Transverse colon (tissue), 4 donors: ENCODE measurements around the gene SEC16A. TPM values are rescaled to one million over a fixed set of nuclear protein-coding genes. Genes with fewer than 3 reads are reported as not detected.

Experiments used
- DNase-seq: peaks from one replicate; pipeline ENCODE4 v3.0.0-alpha.2; 2019
- H3K27ac ChIP-seq, 4 donors: fragments of 200-600 bp; sonication (generic); 2 replicates each; pipeline ENCODE4 v1.5.1; 2016 to 2018; ENCODE audit warnings: inconsistent platforms in 4 of 4
- H3K27me3 ChIP-seq: fragments of 200-600 bp; sonication (generic); 2 replicates; pipeline ENCODE4 v1.5.1; 2017; ENCODE audit warnings: inconsistent platforms
- H3K36me3 ChIP-seq, 4 donors: fragments of 200-600 bp; sonication (generic); 2 replicates each; pipeline ENCODE4 v1.5.1; 2017 to 2019; ENCODE audit warnings: inconsistent platforms in 4 of 4
- H3K4me1 ChIP-seq, 4 donors: fragments of 200-600 bp; sonication (generic); 2 replicates each; pipeline ENCODE4 v1.5.1; 2017 to 2020; ENCODE audit warnings: inconsistent platforms in 4 of 4
- H3K4me3 ChIP-seq, 4 donors: fragments of 200-600 bp; sonication (generic); 1 replicate in 1 of 4; 2 replicates in 3 of 4; pipeline versions ENCODE4 v1.5.1 to v1.6.1; 2017 to 2019; ENCODE audit warnings: inconsistent platforms in 4 of 4
- H3K9me3 ChIP-seq, 2 donors: fragments of 200-600 bp; sonication (generic); 2 replicates each; pipeline ENCODE4 v1.5.1; 2017 to 2019; ENCODE audit warnings: inconsistent platforms in 2 of 2
- EP300 ChIP-seq: sonication (generic); formaldehyde crosslinking; IDR thresholded peaks from one replicate; pipeline ENCODE4 v1.6.1; 2017; ENCODE audit warnings: antibody characterized with exemption, low read depth
- POLR2A ChIP-seq: fragments of 450-650 bp; IDR thresholded peaks from one replicate; pipeline ENCODE4 v1.6.1; 2016; ENCODE audit warnings: antibody characterized with exemption, mild to moderate bottlenecking, moderate library complexity
- POLR2AphosphoS5 ChIP-seq, 3 donors: sonication (generic); formaldehyde crosslinking; IDR thresholded peaks; one replicate each; pipeline ENCODE4 v1.6.1; 2016; ENCODE audit warnings: antibody characterized with exemption in 3 of 3
- WGBS, 2 donors: methylation state at CpG; one replicate each; pipeline ENCODE4 v1.1.5; 2018; ENCODE audit warnings: low coverage in 1 of 2; 5-methylcytosine and 5-hydroxymethylcytosine counted together
- in situ Hi-C, 4 donors: fragments of 200-750 bp; cut with MboI; loops; one replicate each; pipeline versions ENCODE4 v1.15.0 to v1.15.1; 2017; ENCODE audit warnings: low sequenced_read_pairs in 3 of 4, low pct_ligation_motif_present in 1 of 4, low pct_unique_long_range_greater_than_20kb in 1 of 4
- intact Hi-C: fragments of 100-400 bp; cut with DNase I; formaldehyde crosslinking; loops from one replicate; pipeline ENCODE4 v1.15.1; 2023; ENCODE audit warnings: low total_unique reads
- total RNA-seq, 4 donors: library from RNA; depleted of rRNA; stranded (reverse); fragments of >200 nt; gene quantifications; one replicate each; pipeline ENCODE4 v1.1.0, GENCODE V29; 2016
- TF ChIP-seq, protein P1 (sequence below), 5 experiments: fragments of 200-600 bp in 3 of 5; fragments of 450-650 bp in 2 of 5; sonication (generic) in 3 of 5; IDR thresholded peaks; 1 replicate in 2 of 5; 2 replicates in 3 of 5; pipeline ENCODE4 v1.5.1; 2016 to 2017; ENCODE audit warnings: antibody characterized with exemption in 5 of 5, inconsistent platforms in 3 of 5, mild to moderate bottlenecking in 2 of 5, moderate library complexity in 1 of 5

Gene SEC16A
- total RNA-seq, 4 donors from 2014 or later: 54.1 to 75.9 (median 65.8) TPM

DNA sequence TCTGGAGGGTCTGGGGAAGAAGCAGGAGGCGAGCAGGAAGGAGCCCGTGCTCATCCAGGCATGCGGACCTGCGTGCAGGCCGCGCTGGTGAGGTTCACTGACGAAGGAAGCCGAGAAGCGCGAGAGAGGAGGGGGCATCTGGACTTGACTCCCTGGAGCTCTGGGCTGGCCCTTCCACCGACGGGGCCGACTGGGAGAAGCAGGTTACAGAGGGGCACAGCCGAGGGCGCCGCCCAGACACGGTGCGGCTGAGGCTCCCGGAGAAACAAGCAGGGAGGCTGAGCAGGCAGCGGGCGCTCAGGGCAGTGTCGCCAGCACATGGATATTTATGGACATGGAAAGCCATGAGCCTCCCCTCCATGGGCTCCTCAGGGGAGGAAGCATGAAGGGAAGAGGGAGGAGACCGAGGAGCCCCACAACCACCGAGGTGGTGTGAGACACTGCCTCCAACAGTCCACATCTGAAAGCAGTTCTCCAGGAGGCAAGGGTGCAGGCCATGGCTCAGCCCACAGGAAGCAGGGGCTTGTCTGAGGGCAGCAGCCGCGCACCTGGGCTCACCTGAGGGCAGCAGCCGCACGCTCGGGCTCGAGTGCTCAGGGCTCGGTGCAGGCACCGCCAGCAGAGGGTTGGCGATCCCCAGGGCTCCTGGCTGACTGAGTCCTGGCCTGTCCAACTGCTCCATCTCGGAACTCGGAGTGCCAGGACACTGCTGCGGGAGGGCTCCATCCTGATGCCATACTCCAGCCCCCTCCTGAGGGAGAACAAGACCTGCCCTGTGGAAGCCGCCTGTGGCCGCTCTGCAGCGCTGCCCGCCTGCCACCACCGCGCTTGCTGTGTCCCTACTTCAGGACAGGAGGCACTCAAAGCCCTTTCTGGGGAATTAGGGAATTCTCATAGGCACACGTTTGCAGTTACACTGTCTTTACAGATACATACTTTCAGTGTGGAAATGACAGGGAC is 27.5 kb downstream of the SEC16A start:
- Histone ChIP-seq H3K4me1 (no peaks in the 10 kb centered on the region), H3K9me3 (no peaks in the 10 kb centered on the region), H3K27me3 (no peaks in the 10 kb centered on the region), H3K4me3 (no peak overlapping the region), H3K27ac (no peak overlapping the region), H3K36me3 (peaks cover 0 to 85% (median 40%) of the 10 kb centered on the region in 4 donors)
- intact Hi-C loops (no loop called here), in situ Hi-C loops (no loop called here)
- WGBS, 2 donors: 91 to 95% methylated on average over 8 to 43 of the region's 43 CpGs
- TF ChIP-seq POLR2A: no peak
- TF ChIP-seq, protein P1, sequence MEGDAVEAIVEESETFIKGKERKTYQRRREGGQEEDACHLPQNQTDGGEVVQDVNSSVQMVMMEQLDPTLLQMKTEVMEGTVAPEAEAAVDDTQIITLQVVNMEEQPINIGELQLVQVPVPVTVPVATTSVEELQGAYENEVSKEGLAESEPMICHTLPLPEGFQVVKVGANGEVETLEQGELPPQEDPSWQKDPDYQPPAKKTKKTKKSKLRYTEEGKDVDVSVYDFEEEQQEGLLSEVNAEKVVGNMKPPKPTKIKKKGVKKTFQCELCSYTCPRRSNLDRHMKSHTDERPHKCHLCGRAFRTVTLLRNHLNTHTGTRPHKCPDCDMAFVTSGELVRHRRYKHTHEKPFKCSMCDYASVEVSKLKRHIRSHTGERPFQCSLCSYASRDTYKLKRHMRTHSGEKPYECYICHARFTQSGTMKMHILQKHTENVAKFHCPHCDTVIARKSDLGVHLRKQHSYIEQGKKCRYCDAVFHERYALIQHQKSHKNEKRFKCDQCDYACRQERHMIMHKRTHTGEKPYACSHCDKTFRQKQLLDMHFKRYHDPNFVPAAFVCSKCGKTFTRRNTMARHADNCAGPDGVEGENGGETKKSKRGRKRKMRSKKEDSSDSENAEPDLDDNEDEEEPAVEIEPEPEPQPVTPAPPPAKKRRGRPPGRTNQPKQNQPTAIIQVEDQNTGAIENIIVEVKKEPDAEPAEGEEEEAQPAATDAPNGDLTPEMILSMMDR (IDR thresholded peaks at IDR 0.05): no peak
- no peak for TF ChIP-seq POLR2AphosphoS5 (IDR thresholded peaks at IDR 0.05)
- no peak for TF ChIP-seq EP300
- no peak for DNase-seq

DNA sequence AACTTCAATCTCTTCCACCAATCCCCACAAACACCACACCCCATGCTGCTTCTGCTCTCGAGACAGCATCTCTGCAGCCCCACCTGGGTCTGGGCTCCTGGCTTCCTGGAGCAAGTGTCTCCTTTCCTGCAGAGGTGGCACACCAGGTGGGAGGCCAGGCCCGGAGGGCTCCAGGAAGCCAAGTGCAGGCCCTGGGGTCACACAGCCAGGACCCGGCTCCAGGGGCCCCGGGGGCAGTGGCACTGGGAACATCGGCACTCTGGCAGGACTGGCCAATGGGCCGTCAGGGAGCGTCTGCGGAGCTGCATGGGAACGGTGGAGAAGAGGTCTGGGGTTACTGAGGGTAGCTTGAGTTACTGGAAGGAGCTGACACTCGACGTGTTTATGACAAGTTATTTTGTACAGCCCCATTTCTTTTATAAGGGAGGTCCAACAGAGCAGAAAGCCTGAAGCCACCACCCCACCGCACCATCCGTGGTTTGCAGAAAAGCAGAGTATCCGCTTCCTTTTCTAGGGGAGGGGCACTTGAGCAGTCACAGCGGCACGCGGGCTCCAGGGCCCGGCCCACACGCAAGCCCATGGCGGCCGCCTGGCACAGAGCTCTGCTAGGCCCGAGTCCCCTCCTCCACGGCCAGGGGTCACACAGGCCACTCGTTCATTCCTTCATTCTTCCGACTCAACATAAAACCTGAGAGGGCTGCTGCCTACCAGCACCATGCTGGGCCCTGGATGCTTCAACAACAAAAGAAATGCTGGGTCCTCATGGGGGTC is 28.6 kb downstream of the SEC16A start:
- Histone ChIP-seq H3K4me3 (no peak overlapping the region), H3K36me3 (peaks cover 0 to 84% (median 41%) of the 10 kb centered on the region in 4 donors), H3K9me3 (no peaks in the 10 kb centered on the region), H3K27ac (no peak overlapping the region), H3K27me3 (no peaks in the 10 kb centered on the region), H3K4me1 (no peaks in the 10 kb centered on the region)
- no peak for TF ChIP-seq POLR2AphosphoS5 (IDR thresholded peaks at IDR 0.05)
- no peak for TF ChIP-seq EP300
- TF ChIP-seq, protein P1 (IDR thresholded peaks at IDR 0.05): no peak
- no peak for TF ChIP-seq POLR2A
- 91 to 100% methylated on average over 1 to 25 of the region's 25 CpGs for WGBS, 2 donors
- in situ Hi-C loops (no loop called here), intact Hi-C loops (no loop called here)
- no peak for DNase-seq

DNA sequence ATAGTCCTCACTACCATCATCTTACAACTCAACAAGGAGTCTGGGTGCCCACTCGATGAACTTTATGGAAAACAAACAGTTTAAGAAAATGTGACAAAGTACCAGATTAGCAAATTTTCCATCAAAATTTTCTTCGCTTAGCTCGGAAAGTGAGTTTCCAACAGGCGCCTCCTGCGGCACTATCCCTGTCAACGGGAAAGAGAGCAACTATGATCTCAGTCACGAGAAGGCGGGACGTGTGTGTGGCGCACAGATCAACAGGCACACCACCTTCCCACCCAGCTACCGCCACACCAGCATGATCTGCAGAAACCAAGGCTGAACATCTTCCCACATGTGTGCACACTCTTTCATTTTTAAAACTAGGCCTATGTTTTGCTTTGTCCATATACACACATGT is 29.5 kb downstream of the SEC16A start:
- no peak for DNase-seq
- Histone ChIP-seq H3K27ac (no peak overlapping the region), H3K9me3 (no peaks in the 10 kb centered on the region), H3K4me3 (no peak overlapping the region), H3K27me3 (no peaks in the 10 kb centered on the region), H3K4me1 (no peaks in the 10 kb centered on the region), H3K36me3 (peaks cover 0 to 84% (median 40%) of the 10 kb centered on the region in 4 donors)
- in situ Hi-C loops: no loop called here
- 93 to 95% methylated on average over 4 to 11 of the region's 11 CpGs for WGBS, 2 donors
- no peak for TF ChIP-seq POLR2A
- no peak for TF ChIP-seq EP300
- TF ChIP-seq POLR2AphosphoS5 (IDR thresholded peaks at IDR 0.05): no peak
- TF ChIP-seq, protein P1 (IDR thresholded peaks at IDR 0.05): no peak
- intact Hi-C loops: no loop called here

DNA sequence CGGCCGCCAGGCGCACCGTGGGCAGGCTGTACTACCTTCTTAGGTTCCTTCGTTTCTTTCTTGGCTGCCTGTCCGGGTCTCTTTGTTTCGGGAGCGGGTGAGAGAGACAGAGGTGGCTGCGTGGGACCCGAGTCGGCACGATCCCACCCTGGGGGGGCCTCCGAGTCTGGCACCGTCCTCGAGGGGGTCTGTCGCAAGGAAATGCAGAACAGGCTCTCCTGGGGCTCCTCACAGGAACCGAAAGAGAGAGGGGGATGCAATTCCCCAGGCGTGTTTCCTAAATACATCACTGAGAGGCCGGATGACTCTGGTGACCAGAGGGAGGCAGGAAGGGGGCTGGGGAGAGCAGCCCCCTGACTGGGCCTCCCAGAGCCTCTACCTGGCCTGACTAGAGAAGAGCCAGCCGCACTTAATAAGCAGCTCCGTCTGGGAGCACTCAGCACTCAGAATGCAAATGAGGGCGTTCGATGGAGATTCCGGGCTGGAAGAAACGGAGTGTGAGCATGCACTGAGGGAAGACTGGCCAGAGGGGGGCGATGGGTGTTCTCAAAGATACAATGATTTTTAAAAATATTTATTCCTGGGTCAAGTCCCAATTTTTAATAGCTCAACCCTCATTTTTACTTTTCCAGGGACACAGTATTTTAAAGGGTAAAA is 31.5 kb downstream of the SEC16A start:
- in situ Hi-C loops (no loop called here), intact Hi-C loops (no loop called here)
- TF ChIP-seq, protein P1 (IDR thresholded peaks at IDR 0.05): no peak
- TF ChIP-seq EP300 (no peak), POLR2AphosphoS5 (IDR thresholded peaks at IDR 0.05) (no peak), POLR2A (no peak)
- H3K4me3 ChIP-seq: no peak overlapping the region
- H3K4me1 ChIP-seq: no peaks in the 10 kb centered on the region
- no peaks in the 10 kb centered on the region for H3K9me3 ChIP-seq
- 87 to 92% methylated on average over 8 to 26 of the region's 26 CpGs for WGBS, 2 donors
- H3K27me3 ChIP-seq: no peaks in the 10 kb centered on the region
- H3K36me3 ChIP-seq: peaks cover 0 to 85% (median 40%) of the 10 kb centered on the region in 4 donors
- DNase-seq: no peak
- no peak overlapping the region for H3K27ac ChIP-seq
